ENCODE results near the gene DDAH1.

DNA sequence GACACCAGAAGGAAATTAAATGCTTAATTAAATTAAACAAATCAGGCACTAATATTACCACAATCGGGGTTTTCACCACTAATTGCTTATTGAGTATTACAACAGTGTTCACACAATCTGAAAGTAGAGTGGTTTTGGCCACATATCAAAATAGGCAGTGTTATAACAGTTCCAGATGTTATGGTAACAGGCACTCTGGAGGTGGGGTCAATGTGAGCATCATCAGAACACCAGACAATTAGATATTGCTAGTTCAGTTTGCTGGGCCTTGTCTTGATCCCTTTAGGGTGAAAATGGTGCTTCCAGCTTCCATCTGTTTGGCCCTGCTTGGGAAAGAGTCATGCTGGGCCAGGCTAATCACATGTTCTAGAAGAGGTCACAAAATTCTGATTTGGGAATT is 14.5 kb upstream of the DDAH1 start:
- TF ChIP-seq POLR2AphosphoS5 (IDR thresholded peaks at IDR 0.05; ENCODE audit: low read depth), result no peak
- TF ChIP-seq, protein P1, sequence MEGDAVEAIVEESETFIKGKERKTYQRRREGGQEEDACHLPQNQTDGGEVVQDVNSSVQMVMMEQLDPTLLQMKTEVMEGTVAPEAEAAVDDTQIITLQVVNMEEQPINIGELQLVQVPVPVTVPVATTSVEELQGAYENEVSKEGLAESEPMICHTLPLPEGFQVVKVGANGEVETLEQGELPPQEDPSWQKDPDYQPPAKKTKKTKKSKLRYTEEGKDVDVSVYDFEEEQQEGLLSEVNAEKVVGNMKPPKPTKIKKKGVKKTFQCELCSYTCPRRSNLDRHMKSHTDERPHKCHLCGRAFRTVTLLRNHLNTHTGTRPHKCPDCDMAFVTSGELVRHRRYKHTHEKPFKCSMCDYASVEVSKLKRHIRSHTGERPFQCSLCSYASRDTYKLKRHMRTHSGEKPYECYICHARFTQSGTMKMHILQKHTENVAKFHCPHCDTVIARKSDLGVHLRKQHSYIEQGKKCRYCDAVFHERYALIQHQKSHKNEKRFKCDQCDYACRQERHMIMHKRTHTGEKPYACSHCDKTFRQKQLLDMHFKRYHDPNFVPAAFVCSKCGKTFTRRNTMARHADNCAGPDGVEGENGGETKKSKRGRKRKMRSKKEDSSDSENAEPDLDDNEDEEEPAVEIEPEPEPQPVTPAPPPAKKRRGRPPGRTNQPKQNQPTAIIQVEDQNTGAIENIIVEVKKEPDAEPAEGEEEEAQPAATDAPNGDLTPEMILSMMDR (conservative IDR thresholded peaks at IDR 0.05; ENCODE audit: low read depth in 2 of 2), result no peak
- TF ChIP-seq, protein P2, sequence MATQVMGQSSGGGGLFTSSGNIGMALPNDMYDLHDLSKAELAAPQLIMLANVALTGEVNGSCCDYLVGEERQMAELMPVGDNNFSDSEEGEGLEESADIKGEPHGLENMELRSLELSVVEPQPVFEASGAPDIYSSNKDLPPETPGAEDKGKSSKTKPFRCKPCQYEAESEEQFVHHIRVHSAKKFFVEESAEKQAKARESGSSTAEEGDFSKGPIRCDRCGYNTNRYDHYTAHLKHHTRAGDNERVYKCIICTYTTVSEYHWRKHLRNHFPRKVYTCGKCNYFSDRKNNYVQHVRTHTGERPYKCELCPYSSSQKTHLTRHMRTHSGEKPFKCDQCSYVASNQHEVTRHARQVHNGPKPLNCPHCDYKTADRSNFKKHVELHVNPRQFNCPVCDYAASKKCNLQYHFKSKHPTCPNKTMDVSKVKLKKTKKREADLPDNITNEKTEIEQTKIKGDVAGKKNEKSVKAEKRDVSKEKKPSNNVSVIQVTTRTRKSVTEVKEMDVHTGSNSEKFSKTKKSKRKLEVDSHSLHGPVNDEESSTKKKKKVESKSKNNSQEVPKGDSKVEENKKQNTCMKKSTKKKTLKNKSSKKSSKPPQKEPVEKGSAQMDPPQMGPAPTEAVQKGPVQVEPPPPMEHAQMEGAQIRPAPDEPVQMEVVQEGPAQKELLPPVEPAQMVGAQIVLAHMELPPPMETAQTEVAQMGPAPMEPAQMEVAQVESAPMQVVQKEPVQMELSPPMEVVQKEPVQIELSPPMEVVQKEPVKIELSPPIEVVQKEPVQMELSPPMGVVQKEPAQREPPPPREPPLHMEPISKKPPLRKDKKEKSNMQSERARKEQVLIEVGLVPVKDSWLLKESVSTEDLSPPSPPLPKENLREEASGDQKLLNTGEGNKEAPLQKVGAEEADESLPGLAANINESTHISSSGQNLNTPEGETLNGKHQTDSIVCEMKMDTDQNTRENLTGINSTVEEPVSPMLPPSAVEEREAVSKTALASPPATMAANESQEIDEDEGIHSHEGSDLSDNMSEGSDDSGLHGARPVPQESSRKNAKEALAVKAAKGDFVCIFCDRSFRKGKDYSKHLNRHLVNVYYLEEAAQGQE (IDR thresholded peaks at IDR 0.05; ENCODE audit: unreplicated experiment), result no peak

All from GM23338 (cell line).